Tibial artery (tissue), 4 donors: ENCODE results near the gene TAS1R1.
"Not testable (repeated sequence)": the region's sequence is repeated elsewhere in the genome, so short reads cannot be mapped to it uniquely, and the experiment has no call there.

Source experiments
- DNase-seq, 2 donors: peaks; one replicate each; pipeline ENCODE4 v3.0.0-alpha.2; 2019
- H3K27ac ChIP-seq, 2 donors: fragments of 200-600 bp; sonication (generic) in 1 of 2; 1 replicate in 1 of 2; 2 replicates in 1 of 2; pipeline ENCODE4 v1.5.1; 2018 to 2019; ENCODE audit warnings: mild to moderate bottlenecking in 1 of 2
- H3K27me3 ChIP-seq, 2 donors: fragments of 200-600 bp; sonication (generic) in 1 of 2; one replicate each; pipeline versions ENCODE4 v1.5.1 to v1.6.0; 2016 to 2019
- H3K36me3 ChIP-seq, 3 donors: fragments of 200-600 bp; sonication (generic) in 2 of 3; one replicate each; pipeline ENCODE4 v1.5.1; 2016 to 2019; ENCODE audit warnings: mild to moderate bottlenecking in 2 of 3
- H3K4me1 ChIP-seq, 4 donors: fragments of 200-600 bp; sonication (generic) in 2 of 4; 1 replicate in 3 of 4; 2 replicates in 1 of 4; pipeline ENCODE4 v1.5.1; 2016 to 2019
- H3K4me3 ChIP-seq, 2 donors: fragments of 200-600 bp; sonication (generic) in 1 of 2; 1 replicate in 1 of 2; 2 replicates in 1 of 2; pipeline ENCODE4 v1.5.1; 2018 to 2019; ENCODE audit warnings: mild to moderate bottlenecking in 2 of 2
- H3K9me3 ChIP-seq, 3 donors: fragments of 200-600 bp; sonication (generic) in 1 of 3; one replicate each; pipeline ENCODE4 v1.5.1; 2016 to 2019
- intact Hi-C: fragments of 100-400 bp; cut with DNase I; formaldehyde crosslinking; loops from one replicate; pipeline ENCODE4 v1.15.0; 2023; ENCODE audit warnings: low total_unique reads
- TF ChIP-seq, protein P1 (sequence below), 2 experiments: fragments of 200-600 bp in 1 of 2; fragments of 450-650 bp in 1 of 2; IDR thresholded peaks; one replicate each; pipeline ENCODE4 v1.5.1; 2017 to 2019; ENCODE audit warnings: antibody characterized with exemption in 2 of 2, mild to moderate bottlenecking in 1 of 2, moderate library complexity in 1 of 2

Gene TAS1R1

DNA sequence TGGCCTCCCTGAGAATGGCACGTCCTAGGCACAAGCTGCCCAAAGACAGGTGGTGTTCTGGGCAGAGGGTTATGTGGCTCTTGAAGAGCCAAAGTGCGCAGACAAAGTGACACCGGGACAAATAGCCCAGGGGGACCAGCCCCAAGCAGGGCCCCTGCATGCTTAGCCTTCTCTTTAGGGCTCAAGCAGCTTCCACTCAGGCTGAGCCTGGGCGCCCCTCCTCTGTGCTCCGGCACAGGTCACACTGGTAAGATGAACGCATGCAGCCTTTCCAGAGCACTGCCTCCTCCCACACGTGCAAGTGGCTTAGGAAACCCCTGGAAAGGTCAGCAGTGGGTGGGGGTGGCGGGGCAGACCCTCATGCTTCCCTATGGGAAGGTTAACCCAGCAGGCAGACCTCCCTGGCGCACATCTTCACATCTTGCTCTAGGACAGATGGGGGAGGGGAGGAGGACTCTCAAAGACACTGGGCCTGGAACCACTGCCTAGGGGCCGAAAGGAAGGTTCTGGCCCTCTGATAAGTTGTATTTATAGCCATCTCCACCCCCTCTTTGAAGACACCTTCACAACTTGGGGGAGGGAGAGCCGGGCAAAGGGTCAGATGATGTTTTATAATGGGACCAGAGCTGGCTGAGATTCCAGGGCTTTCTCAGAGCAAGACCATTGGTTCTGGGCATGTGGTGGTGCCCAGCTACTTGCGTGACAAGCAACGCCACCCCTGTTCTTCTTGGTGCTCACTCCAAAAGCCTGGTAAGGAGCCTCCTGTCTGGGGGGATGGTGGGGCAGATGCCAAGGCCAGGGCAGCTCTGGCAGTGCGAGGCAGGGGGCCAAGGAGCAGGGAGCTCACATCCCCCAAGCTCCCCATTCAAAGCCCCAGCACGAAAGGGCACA is 42.0 kb downstream of the TAS1R1 start:
- Histone ChIP-seq H3K4me3 (peak overlapping the region; percentile 17 to 98), H3K4me1 (peaks cover 0 to 82% (median 70%) of the 10 kb centered on the region in 4 donors), H3K27me3 (no peaks in the 10 kb centered on the region), H3K36me3 (peaks cover 71 to 78% (median 74%) of the 10 kb centered on the region in 3 donors), H3K27ac (peak overlapping the region; percentile 57 to 99), H3K9me3 (no peaks in the 10 kb centered on the region)
- intact Hi-C loops = no loop called here
- no peak for DNase-seq
- TF ChIP-seq, protein P1, sequence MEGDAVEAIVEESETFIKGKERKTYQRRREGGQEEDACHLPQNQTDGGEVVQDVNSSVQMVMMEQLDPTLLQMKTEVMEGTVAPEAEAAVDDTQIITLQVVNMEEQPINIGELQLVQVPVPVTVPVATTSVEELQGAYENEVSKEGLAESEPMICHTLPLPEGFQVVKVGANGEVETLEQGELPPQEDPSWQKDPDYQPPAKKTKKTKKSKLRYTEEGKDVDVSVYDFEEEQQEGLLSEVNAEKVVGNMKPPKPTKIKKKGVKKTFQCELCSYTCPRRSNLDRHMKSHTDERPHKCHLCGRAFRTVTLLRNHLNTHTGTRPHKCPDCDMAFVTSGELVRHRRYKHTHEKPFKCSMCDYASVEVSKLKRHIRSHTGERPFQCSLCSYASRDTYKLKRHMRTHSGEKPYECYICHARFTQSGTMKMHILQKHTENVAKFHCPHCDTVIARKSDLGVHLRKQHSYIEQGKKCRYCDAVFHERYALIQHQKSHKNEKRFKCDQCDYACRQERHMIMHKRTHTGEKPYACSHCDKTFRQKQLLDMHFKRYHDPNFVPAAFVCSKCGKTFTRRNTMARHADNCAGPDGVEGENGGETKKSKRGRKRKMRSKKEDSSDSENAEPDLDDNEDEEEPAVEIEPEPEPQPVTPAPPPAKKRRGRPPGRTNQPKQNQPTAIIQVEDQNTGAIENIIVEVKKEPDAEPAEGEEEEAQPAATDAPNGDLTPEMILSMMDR (IDR thresholded peaks at IDR 0.05) = no peak

DNA sequence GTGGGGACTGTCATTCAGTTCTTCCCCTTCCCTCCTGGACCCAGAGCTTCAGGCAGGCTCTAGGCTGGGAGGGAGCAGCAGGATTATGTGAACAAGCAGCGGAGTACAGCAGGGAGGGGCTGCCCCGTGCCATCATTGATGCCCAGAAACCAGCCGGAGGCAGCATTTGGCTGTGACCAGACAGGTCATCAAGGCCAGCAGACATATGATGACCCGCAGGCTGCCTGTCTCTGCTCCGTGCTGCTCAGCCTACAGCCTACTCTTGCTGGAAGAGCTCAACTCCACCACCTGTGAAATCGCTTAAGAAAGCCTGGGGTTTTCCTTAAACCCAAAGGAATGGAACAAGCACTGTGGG is 42.6 kb downstream of the TAS1R1 start:
- DNase-seq = no peak
- intact Hi-C loops = no loop called here
- H3K4me3 ChIP-seq = peak overlapping the region; percentile 17 to 98
- peaks cover 0 to 75% (median 63%) of the 10 kb centered on the region in 4 donors for H3K4me1 ChIP-seq
- H3K9me3 ChIP-seq = no peaks in the 10 kb centered on the region
- H3K27ac ChIP-seq = peak overlapping the region; percentile 57 to 99
- TF ChIP-seq, protein P1 (IDR thresholded peaks at IDR 0.05) = no peak
- peaks cover 65 to 72% (median 69%) of the 10 kb centered on the region in 3 donors for H3K36me3 ChIP-seq
- H3K27me3 ChIP-seq = no peaks in the 10 kb centered on the region

DNA sequence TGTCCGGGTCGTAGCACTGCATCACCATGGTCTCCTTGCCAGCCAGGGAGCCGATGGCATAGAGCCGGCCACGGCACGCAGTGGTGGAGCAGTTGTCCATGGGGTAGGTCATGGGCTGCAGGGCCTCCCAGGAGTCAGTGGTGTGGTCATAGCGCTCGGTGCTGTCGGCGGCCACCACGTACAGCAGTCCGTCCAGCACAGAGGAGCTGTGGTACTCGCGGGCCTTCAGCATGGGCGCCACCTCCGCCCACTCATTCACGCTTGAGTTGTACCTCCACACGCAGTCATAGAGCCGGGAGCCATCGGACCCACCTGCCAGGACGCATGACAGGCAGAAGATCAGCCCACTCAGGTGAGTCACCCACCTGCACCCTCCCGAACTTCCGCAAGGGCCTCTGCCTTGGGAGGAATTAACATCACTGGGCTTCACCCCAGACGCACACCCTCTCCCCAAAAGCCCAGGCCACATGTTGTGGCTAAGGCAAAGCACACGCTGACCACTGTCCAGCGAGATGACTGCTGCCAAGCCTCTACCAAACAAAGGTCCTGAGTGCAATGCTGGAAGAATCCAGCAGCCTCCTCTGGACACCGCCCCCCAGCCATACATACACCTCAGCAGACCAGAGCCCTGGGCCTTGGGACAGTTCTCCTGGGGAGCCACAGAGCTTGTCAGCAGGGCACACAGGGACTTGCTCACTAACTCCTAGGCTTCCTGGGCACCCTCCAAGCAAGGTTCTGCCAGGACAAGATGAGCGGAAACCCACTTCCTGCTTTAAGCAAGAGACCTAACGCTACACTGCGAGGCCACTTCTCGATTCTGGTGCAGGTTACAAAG is 44.3 kb downstream of the TAS1R1 start:
- peaks cover 49 to 56% (median 53%) of the 10 kb centered on the region in 3 donors for H3K36me3 ChIP-seq
- TF ChIP-seq, protein P1 (IDR thresholded peaks at IDR 0.05) = no peak
- H3K27me3 ChIP-seq = no peaks in the 10 kb centered on the region
- H3K27ac ChIP-seq = peak overlapping the region; percentile 98 to 99
- no peak for DNase-seq
- peaks cover 0 to 70% (median 58%) of the 10 kb centered on the region in 4 donors for H3K4me1 ChIP-seq
- H3K9me3 ChIP-seq = no peaks in the 10 kb centered on the region
- intact Hi-C loops = no loop called here
- H3K4me3 ChIP-seq = peak overlapping the region; percentile 95 to 98

DNA sequence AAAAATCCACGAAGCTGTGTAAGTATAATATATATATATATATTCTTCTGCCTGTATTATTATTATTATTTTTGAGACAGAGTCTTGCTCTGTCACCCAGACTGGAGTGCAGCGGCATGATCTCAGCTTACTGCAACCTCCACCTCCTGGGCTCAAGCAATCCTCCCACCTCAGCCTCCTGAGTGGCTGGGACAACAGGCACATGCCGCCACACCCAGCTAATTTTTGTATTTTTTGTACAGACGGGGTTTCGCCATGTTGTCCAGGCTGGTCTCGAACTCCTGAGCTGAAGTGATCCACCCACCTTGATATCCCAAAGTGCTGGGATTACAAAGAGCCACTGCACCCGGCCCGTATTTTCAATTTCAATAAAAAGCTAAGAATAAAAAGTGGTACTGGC is 44.9 kb downstream of the TAS1R1 start:
- DNase-seq, H3K9me3 ChIP-seq, H3K27me3 ChIP-seq: not testable (repeated sequence)
- H3K36me3 ChIP-seq = peaks cover 43 to 49% (median 47%) of the 10 kb centered on the region in 3 donors
- intact Hi-C loops = loop anchor here (5.0 kb wide), 1 partner anchor 37 kb away; no protein-coding TSS in a partner anchor
- H3K4me1 ChIP-seq = peaks cover 0 to 70% (median 64%) of the 10 kb centered on the region in 4 donors
- peak overlapping the region; percentile 95 to 98 for H3K4me3 ChIP-seq
- H3K27ac ChIP-seq = peak overlapping the region; percentile 98 to 99

DNA sequence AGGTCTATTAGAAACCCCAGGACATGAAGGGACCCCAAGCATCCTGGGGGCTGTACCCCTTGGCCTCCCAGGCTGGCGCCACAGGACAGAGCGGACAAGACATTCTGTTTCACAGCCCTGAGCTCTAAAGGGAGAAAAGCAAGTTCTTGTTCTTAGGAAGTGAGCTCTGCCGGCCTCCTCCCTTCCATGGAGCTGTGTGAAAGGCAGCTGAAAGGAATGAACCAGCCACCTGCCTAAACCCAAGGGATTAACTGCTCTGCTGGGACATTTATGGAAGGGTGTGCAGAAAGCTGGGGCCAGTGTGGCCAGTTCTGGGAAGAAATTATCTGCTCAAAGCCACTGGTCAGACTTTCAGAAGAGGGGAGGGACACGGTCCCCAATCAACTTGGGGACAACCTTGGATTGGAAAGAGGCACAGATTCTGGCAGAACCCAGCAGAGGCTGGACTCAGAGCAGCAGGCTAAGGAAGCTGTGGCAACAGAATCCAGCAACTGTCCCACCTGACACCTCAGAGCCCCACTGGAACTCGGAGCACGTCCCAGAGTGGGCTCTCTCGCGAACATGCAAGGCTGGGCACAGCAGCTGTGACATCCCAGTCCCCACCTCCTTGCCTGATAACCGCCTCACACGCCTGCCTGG is 45.4 kb downstream of the TAS1R1 start:
- Histone ChIP-seq H3K9me3 (no peaks in the 10 kb centered on the region), H3K4me1 (peaks cover 0 to 71% (median 64%) of the 10 kb centered on the region in 4 donors), H3K27me3 (no peaks in the 10 kb centered on the region), H3K36me3 (peaks cover 37 to 44% (median 41%) of the 10 kb centered on the region in 3 donors), H3K27ac (peak overlapping the region; percentile 98 to 99), H3K4me3 (peak overlapping the region; percentile 95 to 98)
- TF ChIP-seq, protein P1 (IDR thresholded peaks at IDR 0.05) = no peak
- no peak for DNase-seq
- intact Hi-C loops = loop anchor here (5.0 kb wide), 1 partner anchor 37 kb away; no protein-coding TSS in a partner anchor
